ENCODE data around the gene NPW.
A peak's percentile ranks its signal among the peaks of the same experiment; 100 is the strongest.

The NPW gene

DNA sequence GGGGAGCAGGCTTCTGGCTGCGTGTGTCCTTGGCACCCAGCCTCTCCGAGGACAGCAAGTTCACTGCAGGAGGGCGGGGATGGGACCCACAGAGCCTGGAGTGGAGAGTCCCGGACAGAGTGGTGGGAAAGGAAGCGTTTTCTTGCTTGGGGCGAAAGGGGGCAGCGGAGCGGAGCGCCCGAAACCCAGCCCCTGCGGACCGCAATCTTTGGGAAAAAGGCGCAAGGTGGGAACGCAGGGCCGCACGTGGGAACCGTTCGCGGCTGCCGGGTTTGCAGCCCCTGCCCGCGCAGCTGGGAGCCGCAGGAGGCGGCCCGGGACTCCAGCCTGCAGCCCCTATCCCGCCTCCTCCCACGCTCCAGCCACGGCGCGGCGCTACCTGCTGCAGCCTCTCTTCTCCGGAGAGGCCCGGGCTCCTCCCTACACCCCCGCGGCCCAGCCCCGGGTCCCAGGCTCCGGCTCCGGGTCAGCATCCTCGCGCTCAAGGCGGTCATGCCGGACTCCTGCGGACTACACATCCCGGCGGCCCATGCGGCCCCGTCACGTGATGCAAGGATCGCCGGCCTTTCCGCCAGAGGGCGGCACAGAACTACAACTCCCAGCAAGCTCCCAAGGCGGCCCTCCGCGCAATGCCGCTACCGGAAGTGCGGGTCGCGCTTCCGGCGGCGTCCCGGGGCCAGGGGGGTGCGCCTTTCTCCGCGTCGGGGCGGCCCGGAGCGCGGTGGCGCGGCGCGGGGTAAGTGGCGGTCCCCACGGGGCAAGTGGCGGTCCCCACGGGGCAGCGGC lies 27.9 kb downstream of the NPW start, which contains the start of the genes NTHL1 and TSC2:
TSS of gene NTHL1 (minus strand) at position 505 of the 786 bp plus-strand sequence. CDS start at position 494, 11 bp downstream.
TSS of gene TSC2 (plus strand) at position 656 of the 786 bp plus-strand sequence. CDS start 631 bp downstream, outside the sequence.
- DNase-seq (ENCODE audit: low read depth in 2 of 3, low spot score in 2 of 3), result peak; percentile 81 to 94 (median 91)

DNA sequence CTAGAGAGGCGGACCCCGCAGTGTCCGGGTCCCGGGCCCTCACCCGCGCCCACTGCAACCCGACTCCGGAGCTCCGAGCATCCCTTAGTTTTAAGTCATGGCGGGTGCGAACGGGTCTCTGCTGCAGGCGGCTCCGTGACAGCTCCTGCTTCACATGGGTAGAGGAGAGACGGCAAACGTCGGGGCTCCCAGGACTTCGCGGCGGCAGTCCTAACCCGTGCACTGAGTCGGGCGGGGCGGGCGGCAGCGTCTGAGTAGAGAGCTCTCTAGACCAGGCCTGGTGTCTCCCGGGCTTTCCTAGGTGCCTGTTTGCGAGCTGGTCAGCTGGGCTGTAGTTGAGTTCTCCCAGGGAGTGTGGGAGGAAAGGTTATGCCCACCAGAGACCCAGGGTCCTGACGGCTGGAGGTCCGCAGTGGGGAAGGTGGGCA lies 28.5 kb downstream of the NPW start:
- DNase-seq (ENCODE audit: low read depth in 2 of 3, low spot score in 2 of 3), result peak in 1 of 3 experiments; percentile 10

DNA sequence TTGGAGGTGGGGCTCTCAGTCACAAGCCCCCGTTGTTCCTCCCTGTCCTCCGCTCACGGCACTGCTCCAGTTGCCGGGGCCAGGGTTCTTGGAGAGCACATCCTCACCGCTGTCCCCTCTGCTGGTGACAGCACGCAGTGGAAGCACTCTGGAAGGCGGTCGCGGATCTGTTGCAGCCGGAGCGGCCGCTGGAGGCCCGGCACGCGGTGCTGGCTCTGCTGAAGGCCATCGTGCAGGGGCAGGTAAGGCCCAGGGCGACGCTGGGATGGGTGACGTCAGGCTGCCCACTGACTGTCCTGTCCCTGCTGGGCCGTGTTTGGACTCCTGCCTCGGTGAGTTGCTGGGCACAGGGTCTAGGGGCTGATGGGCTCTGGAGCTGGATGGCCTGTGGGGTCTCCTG lies 33.6 kb downstream of the NPW start:
- DNase-seq (ENCODE audit: low read depth in 2 of 3, low spot score in 2 of 3), result no peak

GRCh38 chr16:2053897-2054296 lies 34.3 kb downstream of the NPW start:
- DNase-seq (ENCODE audit: low read depth in 2 of 3, low spot score in 2 of 3), result no peak

GRCh38 chr16:2054543-2055245 lies 35.1 kb downstream of the NPW start:
- DNase-seq (ENCODE audit: low read depth in 2 of 3, low spot score in 2 of 3), result no peak

DNA sequence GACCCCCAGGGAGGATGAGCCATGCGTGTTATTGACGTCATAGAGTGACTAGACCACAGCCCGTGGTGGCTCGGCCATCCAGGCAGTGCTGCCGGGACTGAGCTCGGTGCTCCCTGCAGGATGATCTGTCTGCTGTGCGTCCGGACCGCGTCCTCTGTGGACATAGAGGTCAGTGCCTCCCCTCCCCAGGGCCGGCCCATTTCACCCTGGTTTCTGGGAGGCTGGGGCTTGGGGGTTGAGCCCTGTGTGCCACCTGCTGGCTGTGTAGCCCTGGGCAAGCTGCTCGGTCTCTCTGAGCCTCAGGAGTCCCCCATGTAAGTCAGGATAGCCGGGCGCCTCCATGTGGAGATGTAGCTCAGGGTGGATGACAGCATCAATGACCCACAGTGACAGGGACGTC lies 36.5 kb downstream of the NPW start:
- DNase-seq (ENCODE audit: low read depth in 2 of 3, low spot score in 2 of 3), result no peak

- DNase-seq (ENCODE audit: low read depth in 2 of 3, low spot score in 2 of 3), result no peak
Measured at GRCh38 chr16:2056681-2057407, 37.3 kb downstream of the NPW start.

GRCh38 chr16:2057438-2057837 lies 37.9 kb downstream of the NPW start:
- no peak for DNase-seq (ENCODE audit: low read depth in 2 of 3, low spot score in 2 of 3)

DNA sequence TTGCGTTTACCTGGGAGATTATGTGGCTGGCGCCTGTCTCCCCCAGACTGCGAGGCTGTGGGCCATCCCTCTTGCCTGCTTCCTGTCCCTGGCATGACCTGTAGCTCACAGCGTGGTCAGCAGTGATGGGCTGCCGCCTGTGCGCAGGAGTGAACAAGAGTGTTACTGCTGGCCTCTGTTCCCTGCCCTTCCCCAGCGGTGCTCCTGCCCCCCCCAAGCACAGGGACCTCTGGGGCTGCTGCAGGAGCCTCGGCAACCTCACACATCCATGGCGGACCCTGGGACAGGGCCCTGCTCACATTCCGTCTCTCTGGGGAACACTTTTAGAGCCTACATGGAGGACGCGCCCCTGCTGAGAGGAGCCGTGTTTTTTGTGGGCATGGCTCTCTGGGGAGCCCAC lies 38.8 kb downstream of the NPW start:
- DNase-seq (ENCODE audit: low read depth in 2 of 3, low spot score in 2 of 3), result no peak

- DNase-seq (ENCODE audit: low read depth in 2 of 3, low spot score in 2 of 3), result no peak
Measured at GRCh38 chr16:2058872-2059271, 39.3 kb downstream of the NPW start.

DNA sequence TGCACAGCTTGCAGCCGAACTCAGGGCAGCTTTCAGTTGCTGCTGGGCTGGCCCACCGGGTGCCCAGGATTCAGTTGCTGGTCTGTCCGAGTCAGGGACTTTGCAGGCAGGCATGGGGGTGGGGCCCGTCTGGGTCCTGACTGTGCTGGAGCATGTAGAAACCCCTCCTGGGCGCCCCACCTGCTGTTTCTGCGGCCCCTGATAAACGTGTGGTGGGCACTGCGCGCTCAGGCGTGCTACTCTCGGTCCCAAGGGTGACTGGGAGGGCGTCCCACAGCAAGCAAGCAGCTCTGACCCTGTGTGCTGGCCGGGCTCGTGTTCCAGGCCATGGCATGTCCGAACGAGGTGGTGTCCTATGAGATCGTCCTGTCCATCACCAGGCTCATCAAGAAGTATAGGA lies 40.8 kb downstream of the NPW start:
- no peak for DNase-seq (ENCODE audit: low read depth in 2 of 3, low spot score in 2 of 3)

DNA sequence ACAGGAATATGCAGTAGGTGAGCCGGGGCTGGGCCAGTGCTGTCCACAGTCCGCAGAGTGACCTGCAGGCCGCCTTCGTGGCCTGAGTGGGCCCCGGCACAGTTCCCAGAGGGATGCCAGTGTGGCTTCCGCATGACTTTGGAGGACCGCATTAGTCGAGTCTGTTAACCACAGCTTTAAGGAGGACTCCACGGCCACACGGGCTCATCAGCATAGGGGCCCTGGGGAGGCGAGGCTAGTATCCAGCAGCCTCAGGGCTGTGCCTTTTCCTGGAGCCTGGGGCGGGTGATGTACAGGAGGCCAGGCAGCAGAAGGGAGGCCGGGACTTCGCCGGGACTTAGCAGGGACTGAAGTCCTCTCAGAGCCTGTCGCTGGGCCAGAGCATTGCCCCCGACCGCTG lies 41.4 kb downstream of the NPW start:
- DNase-seq (ENCODE audit: low read depth in 2 of 3, low spot score in 2 of 3), result no peak

- no peak for DNase-seq (ENCODE audit: low read depth in 2 of 3, low spot score in 2 of 3)
Measured at GRCh38 chr16:2061526-2061925, 41.9 kb downstream of the NPW start.

- DNase-seq (ENCODE audit: low read depth in 2 of 3, low spot score in 2 of 3), result no peak
Measured at GRCh38 chr16:2062801-2063200, 43.2 kb downstream of the NPW start.

DNA sequence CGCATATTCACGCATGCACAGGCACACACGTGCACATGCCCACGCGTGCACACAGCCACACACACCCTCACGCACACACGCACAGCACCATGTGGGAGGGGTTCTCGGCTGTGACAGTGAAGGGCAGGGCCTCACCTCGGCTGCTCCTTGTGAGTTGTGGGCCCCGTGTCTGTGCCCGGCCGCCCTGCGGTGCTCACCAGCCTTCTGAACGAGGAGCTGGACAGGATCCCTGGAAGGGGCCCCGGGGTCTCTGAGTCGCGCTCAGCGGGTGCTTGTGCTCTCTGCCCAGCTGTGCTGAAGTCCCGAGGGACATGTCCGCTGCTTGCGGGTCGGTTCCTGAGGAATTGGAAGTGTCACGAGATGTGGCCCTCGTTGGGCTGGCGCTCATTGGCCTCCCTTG lies 44.3 kb downstream of the NPW start:
- DNase-seq (ENCODE audit: low read depth in 2 of 3, low spot score in 2 of 3), result no peak

DNA sequence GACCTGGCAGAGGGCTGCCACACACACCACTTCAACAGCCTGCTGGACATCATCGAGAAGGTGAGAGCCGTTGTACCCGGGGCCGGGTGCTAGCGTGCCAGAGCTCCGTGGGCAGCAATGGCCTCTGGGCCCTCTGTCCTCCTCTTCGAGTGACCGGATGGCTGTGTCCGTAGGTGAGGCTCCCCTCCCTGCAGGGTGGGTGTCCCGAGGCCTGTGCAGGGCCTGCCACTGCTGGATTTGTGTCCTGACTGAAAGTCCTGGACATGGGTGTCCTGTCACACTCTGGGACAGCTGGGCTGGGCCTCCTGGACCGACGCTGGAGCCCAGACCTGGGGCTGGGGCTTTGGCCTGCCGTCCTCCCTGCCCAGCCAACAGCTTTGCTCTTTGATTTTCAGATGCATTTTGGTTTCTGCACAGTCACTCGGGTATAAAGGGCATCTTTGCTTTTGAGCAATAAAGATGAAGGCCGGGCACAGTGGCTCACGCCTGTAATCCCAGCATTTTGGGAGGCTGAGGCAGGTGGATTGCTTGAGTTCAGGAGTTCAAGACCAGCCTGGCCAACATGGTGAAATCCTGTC lies 44.9 kb downstream of the NPW start:
- no peak for DNase-seq (ENCODE audit: low read depth in 2 of 3, low spot score in 2 of 3)

GRCh38 chr16:2066139-2066538 lies 46.6 kb downstream of the NPW start:
- DNase-seq (ENCODE audit: low read depth in 2 of 3, low spot score in 2 of 3), result no peak

Measured in activated CD8-positive, alpha-beta memory T cell treated with anti-CD3 and anti-CD28 coated beads for 48 hours (primary cell).